Ovary (tissue), 9 donors: Measurements from ENCODE around the gene MIPEP. TPM values are rescaled to one million over a fixed set of nuclear protein-coding genes. Genes with fewer than 3 reads are reported as not detected.

ENCODE experiments used
- DNase-seq, 5 donors: peaks; one replicate each; pipeline ENCODE4 v3.0.0-alpha.2; 2019 to 2020
- H3K27ac ChIP-seq, 2 donors: fragments of 200-600 bp; one replicate each; pipeline versions ENCODE4 v1.5.1 to v1.8.0; 2019 to 2022
- H3K27me3 ChIP-seq: fragments of 200-600 bp; one replicate; pipeline ENCODE4 v1.8.0; 2022
- H3K36me3 ChIP-seq: fragments of 200-600 bp; sonication (generic); one replicate; pipeline ENCODE4 v1.5.1; 2019
- H3K4me1 ChIP-seq: one replicate; pipeline ENCODE4 v1.8.1; 2013; ENCODE audit warnings: mild to moderate bottlenecking, moderate library complexity; ENCODE audit not compliant: insufficient read depth
- H3K4me3 ChIP-seq: fragments of 200-600 bp; sonication (generic); one replicate; pipeline ENCODE4 v1.5.1; 2017
- H3K9me3 ChIP-seq, 2 donors: fragments of 200-600 bp in 1 of 2; sonication (generic) in 1 of 2; one replicate each; pipeline versions ENCODE4 v1.5.1 to v1.8.1; 2013 to 2019; ENCODE audit warnings: mild to moderate bottlenecking in 1 of 2, moderate library complexity in 1 of 2
- EP300 ChIP-seq: sonication (generic); formaldehyde crosslinking; IDR thresholded peaks from one replicate; pipeline ENCODE4 v1.6.1; 2017; ENCODE audit warnings: antibody characterized with exemption
- POLR2A ChIP-seq: fragments of 450-650 bp; IDR thresholded peaks from one replicate; pipeline ENCODE4 v1.6.1; 2017; ENCODE audit warnings: antibody characterized with exemption, mild to moderate bottlenecking, moderate library complexity
- WGBS, 3 donors: extraction: QIAGEN DNeasy Blood & Tissue Kit in 1 of 3; methylation state at CpG; one replicate each; pipeline versions ENCODE4 v1.1.5 to v1.1.7; 2013 to 2017; 5-methylcytosine and 5-hydroxymethylcytosine counted together
- intact Hi-C, 4 donors: fragments of 100-400 bp; cut with DNase I; formaldehyde crosslinking; loops; one replicate each; pipeline versions ENCODE4 v1.11.0 to v1.15.1; 2022 to 2023
- polyA plus RNA-seq, 2 donors: library from polyadenylated mRNA; stranded (reverse); fragments of 200-250 nt in 1 of 2; fragments of 350-450 nt in 1 of 2; fragmentation: Illumina TruSeq in 1 of 2; extraction: RNeasy Lipid Tissue Mini Kit (QIAGEN cat#74804) in 1 of 2; gene quantifications; one replicate each; pipeline ENCODE4 v1.2.3, GENCODE V29; 2013 to 2014
- small RNA-seq: library from RNA; depleted of rRNA; stranded (forward); fragments of <200 nt; gene quantifications from one replicate; pipeline ENCODE3, GENCODE V24; 2016
- total RNA-seq, 7 donors: library from RNA; depleted of rRNA in 2 of 7; stranded (reverse); fragments of >200 nt in 2 of 7; fragmentation: NEBNext Ultra II Directional in 3 of 7; extraction: Animal tissue kit (Norgen Biotek cat#: 25700) in 3 of 7; gene quantifications; one replicate each; pipeline versions ENCODE4 v1.1.0 to v1.2.4, GENCODE V29; 2016 to 2023
- TF ChIP-seq, protein P1 (sequence below), 3 donors: fragments of 450-650 bp in 2 of 3; fragments of 200-600 bp in 1 of 3; IDR thresholded peaks; one replicate each; pipeline versions ENCODE4 v1.5.1 to v1.8.0; 2016 to 2022; ENCODE audit warnings: antibody characterized with exemption in 3 of 3, mild to moderate bottlenecking in 1 of 3
- donor health status: DM: no; HTN: no; CAD: no; lungs with moderate emphysema.
- donor health status: DM: no; HTN: no; CAD: no.
- donor health status: Bipolar disorder and iron deficiency.
- donor health status: DM: yes; HTN: yes; CAD: no.
- donor health status: DM: no; HTN: no; CAD: no.
- donor health status: DM: yes; HTN: yes; CAD: no.

MIPEP gene
- total and polyA plus RNA-seq, 9 donors: 7.1 to 18.8 (median 12.9) TPM

DNA sequence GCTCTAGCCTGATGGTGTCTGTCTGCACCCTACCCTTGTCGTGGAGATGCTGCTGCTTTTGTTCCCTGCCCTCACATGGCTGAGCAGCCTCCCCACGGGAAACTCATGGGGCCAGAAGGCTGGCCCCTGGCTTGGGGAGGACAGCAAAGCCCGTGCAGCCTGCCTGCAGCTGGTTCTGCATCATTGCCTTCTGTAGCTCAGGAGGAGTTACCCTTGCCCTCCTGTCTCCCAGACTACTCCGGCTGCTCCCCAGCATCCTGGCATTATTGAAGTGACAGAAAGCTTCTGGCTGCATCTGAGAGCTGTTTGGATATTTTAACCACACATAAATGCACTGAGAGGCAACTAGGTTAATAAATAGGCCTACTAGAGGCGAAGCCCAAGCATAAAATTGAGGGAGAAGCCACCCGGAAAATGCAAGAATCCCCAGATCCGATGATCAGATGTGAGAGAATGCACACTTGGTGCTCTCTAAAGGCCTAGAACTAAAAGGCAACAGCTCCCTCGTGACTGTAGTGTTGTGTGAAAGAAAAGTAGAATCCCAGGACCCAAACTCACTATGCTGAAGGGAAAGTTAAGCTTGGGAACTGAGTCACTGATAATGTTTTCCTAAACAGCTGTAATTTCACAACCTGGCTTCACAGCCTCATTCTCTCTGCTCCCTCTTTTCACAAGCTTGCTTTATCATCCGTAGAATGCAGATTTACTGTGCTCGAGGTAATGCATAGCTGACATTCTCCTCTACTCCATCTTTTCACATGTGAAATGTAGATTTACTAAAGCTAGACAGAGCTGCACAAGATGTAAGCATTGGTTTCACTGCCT lies 208.1 kb downstream of the MIPEP start:
- Histone ChIP-seq H3K27me3 (no peaks in the 10 kb centered on the region), H3K4me1 (no peaks in the 10 kb centered on the region), H3K4me3 (no peak overlapping the region), H3K27ac (no peak overlapping the region), H3K9me3 (no peaks in the 10 kb centered on the region), H3K36me3 (no peaks in the 10 kb centered on the region)
- 57 to 69% (median 65%) methylated on average over 10 of the region's 10 CpGs for WGBS, 3 donors
- intact Hi-C loops: no loop called here
- DNase-seq: no peak
- TF ChIP-seq EP300 (no peak), POLR2A (no peak)
- TF ChIP-seq, protein P1, sequence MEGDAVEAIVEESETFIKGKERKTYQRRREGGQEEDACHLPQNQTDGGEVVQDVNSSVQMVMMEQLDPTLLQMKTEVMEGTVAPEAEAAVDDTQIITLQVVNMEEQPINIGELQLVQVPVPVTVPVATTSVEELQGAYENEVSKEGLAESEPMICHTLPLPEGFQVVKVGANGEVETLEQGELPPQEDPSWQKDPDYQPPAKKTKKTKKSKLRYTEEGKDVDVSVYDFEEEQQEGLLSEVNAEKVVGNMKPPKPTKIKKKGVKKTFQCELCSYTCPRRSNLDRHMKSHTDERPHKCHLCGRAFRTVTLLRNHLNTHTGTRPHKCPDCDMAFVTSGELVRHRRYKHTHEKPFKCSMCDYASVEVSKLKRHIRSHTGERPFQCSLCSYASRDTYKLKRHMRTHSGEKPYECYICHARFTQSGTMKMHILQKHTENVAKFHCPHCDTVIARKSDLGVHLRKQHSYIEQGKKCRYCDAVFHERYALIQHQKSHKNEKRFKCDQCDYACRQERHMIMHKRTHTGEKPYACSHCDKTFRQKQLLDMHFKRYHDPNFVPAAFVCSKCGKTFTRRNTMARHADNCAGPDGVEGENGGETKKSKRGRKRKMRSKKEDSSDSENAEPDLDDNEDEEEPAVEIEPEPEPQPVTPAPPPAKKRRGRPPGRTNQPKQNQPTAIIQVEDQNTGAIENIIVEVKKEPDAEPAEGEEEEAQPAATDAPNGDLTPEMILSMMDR (IDR thresholded peaks at IDR 0.05): no peak

Small RNA genes lying within 50 kb of the gene (small RNA-seq; reads per million reads assigned to genes)
- gene MTCO3P2: not detected

Other genes with a start within 250 kb of the MIPEP start
- gene C1QTNF9B, start 8.1 kb upstream of the MIPEP start, total RNA-seq: under 1 TPM in 1 of 7 donors, not detected in 6; 0.32 TPM
- gene C1QTNF9B, start 8.1 kb upstream of the MIPEP start, polyA plus RNA-seq: under 1 TPM; 0.11 to 0.52 TPM